Stomach (tissue), 9 donors: ENCODE measurements around the gene PPP1R13L. TPM values are rescaled to one million over a fixed set of nuclear protein-coding genes. Genes with fewer than 3 reads are reported as not detected.

ENCODE experiments used
- DNase-seq, 2 donors: peaks; one replicate each; pipeline versions ENCODE4 v3.0.0 to v3.0.0-alpha.2; 2013 to 2019
- H3K27ac ChIP-seq, 5 donors: fragments of 200-600 bp in 4 of 5; sonication (generic) in 4 of 5; one replicate each; pipeline ENCODE4 v1.5.1; 2013 to 2019; ENCODE audit warnings: mild to moderate bottlenecking in 1 of 5, moderate library complexity in 1 of 5
- H3K27me3 ChIP-seq, 3 donors: fragments of 200-600 bp; sonication (generic); one replicate each; pipeline ENCODE4 v1.5.1; 2017 to 2019; ENCODE audit warnings: mixed run types in 1 of 3
- H3K36me3 ChIP-seq, 4 donors: fragments of 200-600 bp; sonication (generic); 1 replicate in 3 of 4; 2 replicates in 1 of 4; pipeline ENCODE4 v1.5.1; 2016 to 2019
- H3K4me1 ChIP-seq, 4 donors: fragments of 200-600 bp; sonication (generic); one replicate each; pipeline ENCODE4 v1.5.1; 2016 to 2019
- H3K4me3 ChIP-seq, 4 donors: fragments of 200-600 bp; sonication (generic) in 3 of 4; one replicate each; pipeline ENCODE4 v1.5.1; 2016 to 2019; ENCODE audit warnings: mild to moderate bottlenecking in 1 of 4
- H3K9me3 ChIP-seq, 4 donors: fragments of 200-600 bp; sonication (generic); one replicate each; pipeline ENCODE4 v1.5.1; 2016 to 2019
- EP300 ChIP-seq: sonication (generic); formaldehyde crosslinking; IDR thresholded peaks from one replicate; pipeline ENCODE4 v1.6.1; 2017; ENCODE audit warnings: antibody characterized with exemption
- POLR2A ChIP-seq, 4 donors: fragments of 450-650 bp; IDR thresholded peaks; one replicate each; pipeline ENCODE4 v1.6.1; 2016; ENCODE audit warnings: antibody characterized with exemption in 4 of 4, control low read depth in 2 of 4, mild to moderate bottlenecking in 1 of 4, moderate library complexity in 1 of 4
- POLR2AphosphoS5 ChIP-seq, 3 donors: sonication (generic); formaldehyde crosslinking; IDR thresholded peaks; one replicate each; pipeline ENCODE4 v1.6.1; 2016; ENCODE audit warnings: antibody characterized with exemption in 3 of 3
- WGBS, 5 donors: extraction: QIAGEN DNeasy Blood & Tissue Kit in 3 of 5; methylation state at CpG; one replicate each; pipeline versions ENCODE4 v1.1.5 to v1.1.7; 2013 to 2018; 5-methylcytosine and 5-hydroxymethylcytosine counted together
- intact Hi-C: fragments of 100-400 bp; cut with DNase I; formaldehyde crosslinking; loops from one replicate; pipeline ENCODE4 v1.15.1; 2023; ENCODE audit warnings: low total_unique reads
- polyA plus RNA-seq, 3 donors: library from polyadenylated mRNA; stranded (reverse); fragments of 200-250 nt; gene quantifications; one replicate each; pipeline ENCODE4 v1.2.3, GENCODE V29; 2013
- total RNA-seq, 5 donors: library from RNA; depleted of rRNA; stranded (reverse); fragments of >200 nt; gene quantifications; one replicate each; pipeline versions ENCODE4 v1.1.0 to v1.2.3, GENCODE V29; 2014 to 2016
- TF ChIP-seq, protein P1 (sequence below), 7 experiments: fragments of 450-650 bp in 4 of 7; fragments of 200-600 bp in 3 of 7; sonication (generic) in 3 of 7; IDR thresholded peaks; one replicate each; pipeline ENCODE4 v1.5.1; 2016 to 2019; ENCODE audit warnings: antibody characterized with exemption in 7 of 7, control low read depth in 2 of 7, mild to moderate bottlenecking in 1 of 7
- donor health status: healthy with polysubstance abuse.
- donor health status: Bipolar disorder and iron deficiency.
- donor health status: healthy.

PPP1R13L gene
- total and polyA plus RNA-seq, 8 donors = 2.4 to 120 (median 19.9) TPM

DNA sequence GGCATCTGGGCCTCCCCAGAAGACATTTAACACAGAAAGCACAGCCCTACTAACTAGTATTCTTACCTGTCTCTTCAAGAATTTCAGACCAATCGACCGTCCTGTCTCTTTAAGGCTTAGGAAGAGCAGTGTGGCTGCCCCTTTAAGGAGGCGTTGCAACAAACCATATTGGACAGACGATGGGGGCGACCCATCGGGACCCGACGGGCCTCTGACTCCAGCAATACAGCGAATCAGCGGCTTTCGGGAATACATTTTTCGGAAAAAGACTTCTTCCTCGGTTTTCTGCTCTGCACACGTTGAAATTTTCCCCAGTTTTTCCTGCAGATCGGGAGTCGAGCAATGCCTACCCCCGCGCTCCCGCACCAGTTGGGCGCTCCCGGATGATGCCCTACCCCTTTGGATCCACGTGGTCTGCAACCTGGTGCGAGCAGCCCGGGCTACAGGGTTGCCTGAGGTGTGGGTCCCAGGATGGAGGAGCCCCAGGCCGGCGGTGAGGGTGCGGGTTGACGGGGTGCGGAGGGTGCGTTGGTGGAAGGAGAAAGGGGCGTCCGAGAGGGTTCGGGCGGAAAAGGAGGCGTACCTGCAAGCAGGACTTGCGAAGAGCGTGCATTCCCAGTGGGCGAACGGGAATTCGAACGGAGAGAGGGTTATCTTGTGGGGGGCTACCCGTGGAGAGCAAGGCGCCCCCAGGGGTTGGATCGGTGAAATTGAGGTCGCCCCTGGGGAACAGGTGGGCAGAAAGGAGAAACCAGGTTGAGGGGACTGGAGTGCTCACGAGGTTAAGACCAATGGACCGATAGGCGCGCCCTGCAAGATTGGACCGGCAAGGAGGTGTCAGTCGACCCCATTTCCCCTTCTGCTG, 1.6 kb upstream of the PPP1R13L start, which contains the start of gene POLR1G:
TSS of gene POLR1G (plus strand) at position 419 of the 865 bp plus-strand sequence. CDS start at position 472, 53 bp downstream.
- peak within 1 kb of the TSS; percentile 65 to 87 (median 80) for H3K4me3 ChIP-seq
- peak; percentile 78 to 92 for DNase-seq
- peaks cover 0 to 28% (median 13%) of the 10 kb centered on the region in 3 donors for H3K27me3 ChIP-seq
- 0 to 1% (median 0%) methylated on average over 50 to 51 of the region's 51 CpGs for WGBS, 5 donors
- H3K27ac ChIP-seq = peak within 1 kb of the TSS; percentile 89 to 98 (median 91)
- H3K36me3 ChIP-seq = peaks cover 0 to 25% (median 12%) of the 10 kb centered on the region in 4 donors
- intact Hi-C loops = no loop called here
- TF ChIP-seq EP300 = no peak
- TF ChIP-seq, protein P1, sequence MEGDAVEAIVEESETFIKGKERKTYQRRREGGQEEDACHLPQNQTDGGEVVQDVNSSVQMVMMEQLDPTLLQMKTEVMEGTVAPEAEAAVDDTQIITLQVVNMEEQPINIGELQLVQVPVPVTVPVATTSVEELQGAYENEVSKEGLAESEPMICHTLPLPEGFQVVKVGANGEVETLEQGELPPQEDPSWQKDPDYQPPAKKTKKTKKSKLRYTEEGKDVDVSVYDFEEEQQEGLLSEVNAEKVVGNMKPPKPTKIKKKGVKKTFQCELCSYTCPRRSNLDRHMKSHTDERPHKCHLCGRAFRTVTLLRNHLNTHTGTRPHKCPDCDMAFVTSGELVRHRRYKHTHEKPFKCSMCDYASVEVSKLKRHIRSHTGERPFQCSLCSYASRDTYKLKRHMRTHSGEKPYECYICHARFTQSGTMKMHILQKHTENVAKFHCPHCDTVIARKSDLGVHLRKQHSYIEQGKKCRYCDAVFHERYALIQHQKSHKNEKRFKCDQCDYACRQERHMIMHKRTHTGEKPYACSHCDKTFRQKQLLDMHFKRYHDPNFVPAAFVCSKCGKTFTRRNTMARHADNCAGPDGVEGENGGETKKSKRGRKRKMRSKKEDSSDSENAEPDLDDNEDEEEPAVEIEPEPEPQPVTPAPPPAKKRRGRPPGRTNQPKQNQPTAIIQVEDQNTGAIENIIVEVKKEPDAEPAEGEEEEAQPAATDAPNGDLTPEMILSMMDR (IDR thresholded peaks at IDR 0.05) = peak in 1 of 7 experiments; percentile 9
- TF ChIP-seq POLR2AphosphoS5 (IDR thresholded peaks at IDR 0.05) = peak; percentile 2 to 62 (median 8)
- H3K9me3 ChIP-seq = no peaks in the 10 kb centered on the region
- H3K4me1 ChIP-seq = peaks cover 35 to 57% (median 49%) of the 10 kb centered on the region in 4 donors

DNA sequence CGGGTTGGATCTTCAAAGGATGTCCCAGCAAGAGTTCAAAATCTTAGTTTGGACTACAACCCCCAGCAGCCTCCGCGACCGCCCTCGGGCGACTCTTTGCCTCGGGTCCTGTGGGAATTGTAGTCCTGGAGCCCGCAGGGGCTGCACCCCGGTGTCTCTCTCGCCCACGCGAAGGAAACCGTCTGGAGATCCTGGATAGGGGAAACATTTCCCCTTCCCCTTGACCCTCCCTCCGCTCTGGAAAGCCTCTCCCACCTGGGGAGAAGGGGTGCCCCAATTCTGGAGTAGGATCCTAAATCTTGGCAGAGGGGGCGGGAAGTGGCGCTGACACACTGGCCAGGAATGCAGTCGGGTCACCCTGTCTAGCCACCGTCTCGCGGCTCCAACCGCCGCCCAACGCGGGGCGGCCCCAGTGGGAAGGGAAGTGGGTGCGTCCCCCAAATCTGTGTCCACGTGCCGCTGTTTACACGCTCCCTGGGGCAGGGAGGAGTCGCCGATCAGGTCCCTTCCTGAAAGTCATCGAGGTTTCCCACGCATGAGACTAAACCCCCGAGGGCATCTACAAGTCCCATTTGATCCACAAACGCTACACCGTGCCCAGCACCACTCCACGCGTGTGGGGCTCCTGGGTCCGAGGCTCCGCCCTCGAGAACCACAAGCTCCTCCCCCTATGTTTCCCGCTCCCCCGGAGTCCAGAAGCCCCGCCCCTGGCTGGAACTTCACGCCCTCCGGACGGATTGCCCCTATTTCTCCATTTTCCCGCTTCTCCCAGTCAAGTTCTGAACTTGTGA, 761 bp upstream of the PPP1R13L start:
- Histone ChIP-seq H3K4me3 (peak overlapping the region; percentile 65 to 87 (median 80)), H3K27ac (peak overlapping the region; percentile 89 to 98 (median 91)), H3K4me1 (peaks cover 35 to 57% (median 49%) of the 10 kb centered on the region in 4 donors), H3K9me3 (no peaks in the 10 kb centered on the region), H3K36me3 (peaks cover 0 to 18% (median 6%) of the 10 kb centered on the region in 4 donors), H3K27me3 (peaks cover 0 to 28% (median 13%) of the 10 kb centered on the region in 3 donors)
- DNase-seq = peak; percentile 91 to 94
- intact Hi-C loops = no loop called here
- 0 to 1% (median 0%) methylated on average over 19 to 48 of the region's 48 CpGs for WGBS, 5 donors
- TF ChIP-seq POLR2A (IDR thresholded peaks at IDR 0.05) (no peak), POLR2AphosphoS5 (IDR thresholded peaks at IDR 0.05) (peak in 2 of 3 donors; percentile 31 to 38), EP300 (peak; percentile 16)
- TF ChIP-seq, protein P1 (IDR thresholded peaks at IDR 0.05) = no peak

DNA sequence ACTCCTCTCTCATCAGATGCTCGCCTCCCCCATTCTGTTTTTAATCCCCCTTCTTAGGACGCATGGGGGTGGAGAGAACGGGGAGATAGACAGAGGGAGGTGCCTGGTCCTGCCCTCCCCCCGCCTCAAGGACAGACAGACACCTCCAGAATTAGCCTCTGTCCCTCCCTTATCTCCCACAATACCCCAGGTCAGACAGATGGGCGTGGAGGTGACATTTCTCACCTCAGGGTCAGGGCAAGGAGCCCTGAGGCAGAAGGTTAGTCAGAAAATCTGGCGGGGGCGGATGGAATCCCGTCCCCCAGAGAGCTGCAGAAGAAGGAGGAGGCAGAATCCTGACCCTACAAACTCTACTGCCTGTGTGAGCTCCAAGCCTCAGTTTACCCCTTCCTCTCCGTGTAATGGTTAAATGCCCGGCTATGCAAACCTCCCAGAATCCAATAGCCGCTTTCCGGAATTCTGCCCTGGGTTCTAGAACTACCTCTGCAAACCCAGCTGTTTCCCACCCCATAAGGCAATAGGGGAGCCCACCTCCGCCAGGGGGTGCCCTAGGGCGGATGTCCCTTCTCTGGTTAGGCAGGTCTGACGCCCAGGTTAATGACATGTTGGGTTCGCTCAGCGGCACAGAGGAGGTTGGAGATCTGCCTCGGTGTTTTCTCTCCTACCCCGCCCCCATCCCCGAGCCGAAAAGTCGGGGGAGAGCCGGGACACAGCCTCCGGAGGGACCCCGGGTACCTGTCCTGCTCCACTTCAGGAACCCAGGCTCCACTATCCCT, 900 bp downstream of the PPP1R13L start:
- Histone ChIP-seq H3K36me3 (peaks cover 0 to 11% (median 4%) of the 10 kb centered on the region in 4 donors), H3K4me1 (peaks cover 36 to 63% (median 49%) of the 10 kb centered on the region in 4 donors), H3K9me3 (no peaks in the 10 kb centered on the region), H3K4me3 (peak overlapping the region; percentile 65 to 87 (median 80)), H3K27ac (peak overlapping the region; percentile 89 to 98 (median 91)), H3K27me3 (peaks cover 0 to 28% (median 13%) of the 10 kb centered on the region in 3 donors)
- DNase-seq = peak; percentile 73 to 84
- intact Hi-C loops = no loop called here
- 19 to 34% (median 22%) methylated on average over 20 to 25 of the region's 25 CpGs for WGBS, 5 donors
- TF ChIP-seq EP300 (no peak), POLR2A (IDR thresholded peaks at IDR 0.05) (no peak), POLR2AphosphoS5 (IDR thresholded peaks at IDR 0.05) (peak in 1 of 3 donors; percentile 17)
- TF ChIP-seq, protein P1 (IDR thresholded peaks at IDR 0.05) = peak in 4 of 7 experiments; percentile 19 to 50 (median 36)
